ENCODE results near the gene L3MBTL2.

Gene L3MBTL2

GRCh38 chr22:41204066-41204465 lies 1.0 kb upstream of the L3MBTL2 start:
- no peaks in the 10 kb centered on the region for H3K9me3 ChIP-seq (ENCODE audit: control insufficient read depth in 2 of 2, low read length in 2 of 2)
- peaks cover 8 to 11% of the 10 kb centered on the region in 2 donors for H3K4me1 ChIP-seq (ENCODE audit: control insufficient read depth in 2 of 2, insufficient read depth in 2 of 2, low read length in 2 of 2)
- H3K36me3 ChIP-seq (ENCODE audit: control insufficient read depth in 2 of 2, insufficient read depth in 2 of 2, low read length in 2 of 2) = no peaks in the 10 kb centered on the region
- no peak overlapping the region for H3K9ac ChIP-seq (ENCODE audit: low read depth in 1 of 2, low read length in 2 of 2)
- no peaks in the 10 kb centered on the region for H3K27me3 ChIP-seq (ENCODE audit: control insufficient read depth in 2 of 2, insufficient read depth in 2 of 2, low read length in 2 of 2)
- H3K4me3 ChIP-seq (ENCODE audit: low read length in 2 of 2) = no peak overlapping the region
- H3K27ac ChIP-seq (ENCODE audit: low read depth in 2 of 2, low read length in 2 of 2) = no peak overlapping the region

DNA sequence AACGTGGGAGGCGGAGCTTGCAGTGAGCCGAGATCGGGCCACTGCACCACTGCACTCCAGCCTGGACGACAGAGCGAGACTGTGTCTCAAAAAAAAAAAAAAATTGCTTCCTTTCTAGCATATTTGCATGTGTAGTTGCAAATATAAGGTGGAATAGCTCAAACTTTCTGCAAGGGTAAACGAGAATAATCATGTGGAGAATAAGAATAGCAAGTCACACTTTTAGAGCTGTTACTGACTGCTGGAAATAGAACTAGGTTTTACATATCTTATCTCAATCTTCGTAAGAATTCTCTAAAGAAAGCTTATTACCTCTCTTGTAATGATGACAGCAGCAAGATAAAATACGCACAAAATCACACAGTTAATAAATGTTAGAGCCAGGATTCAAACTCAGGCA lies 1.6 kb downstream of the L3MBTL2 start:
- peaks cover 8 to 11% of the 10 kb centered on the region in 2 donors for H3K4me1 ChIP-seq (ENCODE audit: control insufficient read depth in 2 of 2, insufficient read depth in 2 of 2, low read length in 2 of 2)
- no peaks in the 10 kb centered on the region for H3K9me3 ChIP-seq (ENCODE audit: control insufficient read depth in 2 of 2, low read length in 2 of 2)
- H3K36me3 ChIP-seq (ENCODE audit: control insufficient read depth in 2 of 2, insufficient read depth in 2 of 2, low read length in 2 of 2) = peaks cover 9 to 10% of the 10 kb centered on the region in 2 donors
- no peak overlapping the region for H3K4me3 ChIP-seq (ENCODE audit: low read length in 2 of 2)
- no peak overlapping the region for H3K9ac ChIP-seq (ENCODE audit: low read depth in 1 of 2, low read length in 2 of 2)
- H3K27ac ChIP-seq (ENCODE audit: low read depth in 2 of 2, low read length in 2 of 2) = no peak overlapping the region
- no peaks in the 10 kb centered on the region for H3K27me3 ChIP-seq (ENCODE audit: control insufficient read depth in 2 of 2, insufficient read depth in 2 of 2, low read length in 2 of 2)

- H3K9ac ChIP-seq (ENCODE audit: low read depth in 1 of 2, low read length in 2 of 2) = no peak overlapping the region
- no peaks in the 10 kb centered on the region for H3K9me3 ChIP-seq (ENCODE audit: control insufficient read depth in 2 of 2, low read length in 2 of 2)
- no peaks in the 10 kb centered on the region for H3K27me3 ChIP-seq (ENCODE audit: control insufficient read depth in 2 of 2, insufficient read depth in 2 of 2, low read length in 2 of 2)
- peaks cover 15 to 27% of the 10 kb centered on the region in 2 donors for H3K36me3 ChIP-seq (ENCODE audit: control insufficient read depth in 2 of 2, insufficient read depth in 2 of 2, low read length in 2 of 2)
- no peak overlapping the region for H3K27ac ChIP-seq (ENCODE audit: low read depth in 2 of 2, low read length in 2 of 2)
- no peaks in the 10 kb centered on the region for H3K4me1 ChIP-seq (ENCODE audit: control insufficient read depth in 2 of 2, insufficient read depth in 2 of 2, low read length in 2 of 2)
- H3K4me3 ChIP-seq (ENCODE audit: low read length in 2 of 2) = no peak overlapping the region
Observed at GRCh38 chr22:41215409-41215808, 10.3 kb downstream of the L3MBTL2 start.

DNA sequence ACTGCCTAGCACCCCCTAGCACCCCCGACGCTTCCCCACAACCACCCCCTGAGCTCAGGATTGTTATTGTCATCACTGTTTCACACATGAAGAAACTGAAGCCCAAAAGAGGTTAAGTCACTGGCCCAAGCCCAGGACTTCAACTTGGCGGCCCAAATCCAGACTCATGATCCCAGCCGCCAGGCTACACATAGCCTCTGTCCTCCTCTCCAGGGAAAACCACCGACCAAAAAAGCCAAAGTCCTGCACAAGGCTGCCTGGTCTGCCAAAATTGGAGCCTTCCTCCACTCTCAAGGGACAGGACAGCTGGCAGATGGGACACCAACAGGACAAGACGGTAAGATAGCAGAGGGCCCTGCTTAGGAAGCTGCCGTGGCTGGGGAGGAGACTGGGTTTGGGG lies 10.8 kb downstream of the L3MBTL2 start:
- Histone ChIP-seq H3K9ac (ENCODE audit: low read depth in 1 of 2, low read length in 2 of 2) (no peak overlapping the region), H3K27me3 (ENCODE audit: control insufficient read depth in 2 of 2, insufficient read depth in 2 of 2, low read length in 2 of 2) (no peaks in the 10 kb centered on the region), H3K27ac (ENCODE audit: low read depth in 2 of 2, low read length in 2 of 2) (no peak overlapping the region), H3K4me1 (ENCODE audit: control insufficient read depth in 2 of 2, insufficient read depth in 2 of 2, low read length in 2 of 2) (no peaks in the 10 kb centered on the region), H3K36me3 (ENCODE audit: control insufficient read depth in 2 of 2, insufficient read depth in 2 of 2, low read length in 2 of 2) (peaks cover 14 to 28% of the 10 kb centered on the region in 2 donors), H3K9me3 (ENCODE audit: control insufficient read depth in 2 of 2, low read length in 2 of 2) (no peaks in the 10 kb centered on the region), H3K4me3 (ENCODE audit: low read length in 2 of 2) (no peak overlapping the region)

- Histone ChIP-seq H3K9ac (ENCODE audit: low read depth in 1 of 2, low read length in 2 of 2) (no peak overlapping the region), H3K4me3 (ENCODE audit: low read length in 2 of 2) (no peak overlapping the region), H3K36me3 (ENCODE audit: control insufficient read depth in 2 of 2, insufficient read depth in 2 of 2, low read length in 2 of 2) (peaks cover 17 to 33% of the 10 kb centered on the region in 2 donors), H3K27me3 (ENCODE audit: control insufficient read depth in 2 of 2, insufficient read depth in 2 of 2, low read length in 2 of 2) (no peaks in the 10 kb centered on the region), H3K4me1 (ENCODE audit: control insufficient read depth in 2 of 2, insufficient read depth in 2 of 2, low read length in 2 of 2) (no peaks in the 10 kb centered on the region), H3K9me3 (ENCODE audit: control insufficient read depth in 2 of 2, low read length in 2 of 2) (no peaks in the 10 kb centered on the region), H3K27ac (ENCODE audit: low read depth in 2 of 2, low read length in 2 of 2) (peak overlapping the region; percentile 43 to 49)
Observed at GRCh38 chr22:41216984-41217383, 11.9 kb downstream of the L3MBTL2 start.

GRCh38 chr22:41217553-41218157 lies 12.5 kb downstream of the L3MBTL2 start:
- H3K27ac ChIP-seq (ENCODE audit: low read depth in 2 of 2, low read length in 2 of 2) = peak overlapping the region; percentile 43 to 49
- H3K9me3 ChIP-seq (ENCODE audit: control insufficient read depth in 2 of 2, low read length in 2 of 2) = no peaks in the 10 kb centered on the region
- no peaks in the 10 kb centered on the region for H3K27me3 ChIP-seq (ENCODE audit: control insufficient read depth in 2 of 2, insufficient read depth in 2 of 2, low read length in 2 of 2)
- peak overlapping the region in 1 of 2 donors; percentile 29 for H3K4me3 ChIP-seq (ENCODE audit: low read length in 2 of 2)
- H3K36me3 ChIP-seq (ENCODE audit: control insufficient read depth in 2 of 2, insufficient read depth in 2 of 2, low read length in 2 of 2) = peaks cover 17 to 38% of the 10 kb centered on the region in 2 donors
- no peak overlapping the region for H3K9ac ChIP-seq (ENCODE audit: low read depth in 1 of 2, low read length in 2 of 2)
- H3K4me1 ChIP-seq (ENCODE audit: control insufficient read depth in 2 of 2, insufficient read depth in 2 of 2, low read length in 2 of 2) = no peaks in the 10 kb centered on the region

DNA sequence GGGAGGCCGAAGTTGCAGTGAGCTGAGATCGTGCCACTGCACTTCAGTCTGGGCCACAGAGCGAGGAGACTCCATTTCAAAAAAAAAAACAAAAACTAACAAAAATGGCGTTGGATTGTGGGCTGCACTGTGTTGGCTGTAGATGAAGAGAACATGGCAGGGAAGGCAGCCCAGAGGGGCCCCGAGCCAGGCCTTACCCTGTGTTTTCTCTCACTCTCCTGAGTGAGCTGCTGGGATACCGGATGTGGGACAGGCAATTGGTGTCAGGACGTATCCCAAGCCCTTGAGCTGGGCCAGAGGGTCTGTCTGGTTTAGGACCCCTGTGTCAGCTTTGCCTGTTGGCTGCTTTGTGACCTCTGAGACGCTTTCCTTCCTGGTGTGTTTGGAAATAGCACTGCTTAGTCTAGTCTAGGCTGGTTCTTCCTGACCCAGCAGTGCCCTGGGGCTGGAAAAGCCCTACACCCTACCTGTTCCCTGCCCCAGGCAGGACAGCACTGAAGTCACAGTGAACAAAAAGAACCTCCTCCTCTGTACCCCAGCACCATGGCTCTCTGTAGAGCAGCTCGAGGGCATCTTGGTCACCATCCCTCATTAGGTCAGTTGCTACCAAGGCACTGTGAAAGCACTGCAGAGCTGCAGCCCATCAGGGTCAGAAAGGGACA lies 17.9 kb downstream of the L3MBTL2 start:
- H3K4me3 ChIP-seq (ENCODE audit: low read length in 2 of 2) = no peak overlapping the region
- no peak overlapping the region for H3K9ac ChIP-seq (ENCODE audit: low read depth in 1 of 2, low read length in 2 of 2)
- no peaks in the 10 kb centered on the region for H3K27me3 ChIP-seq (ENCODE audit: control insufficient read depth in 2 of 2, insufficient read depth in 2 of 2, low read length in 2 of 2)
- H3K9me3 ChIP-seq (ENCODE audit: control insufficient read depth in 2 of 2, low read length in 2 of 2) = no peaks in the 10 kb centered on the region
- H3K27ac ChIP-seq (ENCODE audit: low read depth in 2 of 2, low read length in 2 of 2) = no peak overlapping the region
- peaks cover 52 to 63% of the 10 kb centered on the region in 2 donors for H3K36me3 ChIP-seq (ENCODE audit: control insufficient read depth in 2 of 2, insufficient read depth in 2 of 2, low read length in 2 of 2)
- H3K4me1 ChIP-seq (ENCODE audit: control insufficient read depth in 2 of 2, insufficient read depth in 2 of 2, low read length in 2 of 2) = no peaks in the 10 kb centered on the region

DNA sequence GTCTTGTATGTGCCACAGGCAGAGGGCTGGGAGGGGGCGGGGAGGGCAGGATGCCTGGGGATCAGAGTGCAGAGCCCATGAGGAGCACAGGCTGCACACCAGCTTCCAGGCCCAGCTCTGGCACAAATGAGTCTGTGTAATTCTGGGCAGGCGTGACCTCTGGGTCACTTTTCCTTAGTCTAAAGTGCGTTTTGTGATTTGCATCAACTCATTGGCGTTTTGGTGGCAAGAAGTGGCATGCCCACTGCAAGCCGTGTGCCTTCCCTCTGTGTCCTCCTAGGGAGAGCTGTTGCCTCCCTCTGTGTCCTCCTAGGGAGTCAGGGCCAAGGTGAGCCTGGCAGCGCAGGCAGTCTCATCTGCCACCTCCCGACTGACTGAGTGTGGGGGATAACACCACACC lies 18.4 kb downstream of the L3MBTL2 start:
- no peak overlapping the region for H3K9ac ChIP-seq (ENCODE audit: low read depth in 1 of 2, low read length in 2 of 2)
- H3K4me3 ChIP-seq (ENCODE audit: low read length in 2 of 2) = no peak overlapping the region
- H3K36me3 ChIP-seq (ENCODE audit: control insufficient read depth in 2 of 2, insufficient read depth in 2 of 2, low read length in 2 of 2) = peaks cover 54 to 65% of the 10 kb centered on the region in 2 donors
- H3K4me1 ChIP-seq (ENCODE audit: control insufficient read depth in 2 of 2, insufficient read depth in 2 of 2, low read length in 2 of 2) = no peaks in the 10 kb centered on the region
- no peaks in the 10 kb centered on the region for H3K27me3 ChIP-seq (ENCODE audit: control insufficient read depth in 2 of 2, insufficient read depth in 2 of 2, low read length in 2 of 2)
- no peaks in the 10 kb centered on the region for H3K9me3 ChIP-seq (ENCODE audit: control insufficient read depth in 2 of 2, low read length in 2 of 2)
- no peak overlapping the region for H3K27ac ChIP-seq (ENCODE audit: low read depth in 2 of 2, low read length in 2 of 2)

DNA sequence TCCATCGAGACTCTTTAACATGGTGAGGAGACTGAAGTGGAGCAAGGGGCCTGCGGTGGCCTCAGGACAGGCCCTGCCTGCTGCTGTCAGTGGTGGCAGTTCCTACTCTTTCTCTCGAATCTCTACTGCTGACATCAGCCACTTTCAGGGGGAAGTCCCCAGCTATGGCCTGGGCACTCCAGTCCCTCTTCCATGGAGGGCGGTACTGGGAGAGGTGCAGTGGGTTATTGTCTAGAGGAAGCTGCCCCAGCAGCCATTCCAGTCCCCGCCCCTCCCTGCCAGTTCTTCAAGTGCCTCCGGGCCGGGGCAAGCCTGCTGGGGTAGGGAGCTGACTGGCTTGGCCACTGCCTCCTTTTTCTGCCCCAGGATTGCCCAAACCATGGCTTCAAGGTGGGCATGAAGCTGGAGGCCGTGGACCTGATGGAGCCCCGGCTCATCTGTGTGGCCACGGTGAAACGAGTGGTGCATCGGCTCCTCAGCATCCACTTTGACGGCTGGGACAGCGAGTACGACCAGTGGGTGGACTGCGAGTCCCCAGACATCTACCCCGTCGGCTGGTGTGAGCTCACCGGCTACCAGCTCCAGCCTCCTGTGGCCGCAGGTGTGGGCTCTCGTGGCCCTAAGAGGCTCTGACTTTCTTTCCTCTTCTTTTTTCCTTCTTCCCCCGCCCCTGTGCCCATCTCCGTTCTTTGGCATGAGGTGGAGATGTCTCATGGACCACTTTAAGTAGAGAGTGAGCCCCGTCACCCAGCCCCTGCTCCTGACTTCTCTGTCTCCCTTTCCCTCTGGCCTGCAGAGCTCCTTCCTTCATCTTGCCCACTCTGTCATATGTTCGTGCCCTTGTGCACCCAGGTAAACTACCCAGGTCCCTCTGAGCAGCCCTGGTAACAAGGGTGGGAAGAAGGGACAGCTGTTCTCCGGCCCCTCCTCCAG lies 21.9 kb downstream of the L3MBTL2 start:
- no peak overlapping the region for H3K27ac ChIP-seq (ENCODE audit: low read depth in 2 of 2, low read length in 2 of 2)

DNA sequence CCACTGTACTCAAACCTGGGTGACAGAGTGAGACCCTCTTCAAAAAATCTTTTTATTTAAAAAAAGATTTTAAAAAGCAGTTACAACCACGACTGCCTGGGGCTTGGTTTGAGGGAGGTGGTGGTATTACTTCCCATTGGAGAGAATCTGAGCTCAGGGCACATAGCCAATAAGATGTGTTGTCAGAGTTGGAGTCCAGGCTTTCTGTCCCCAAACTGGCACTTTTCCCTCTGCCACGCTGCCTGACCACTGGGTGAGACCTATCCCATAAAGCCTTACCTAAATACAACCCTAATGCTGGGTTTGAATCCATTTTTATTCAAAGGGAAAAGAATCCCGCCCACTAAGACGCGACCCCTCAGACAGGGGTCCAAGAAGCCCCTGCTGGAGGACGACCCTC lies 24.1 kb downstream of the L3MBTL2 start:
- Histone ChIP-seq H3K27me3 (ENCODE audit: control insufficient read depth in 2 of 2, insufficient read depth in 2 of 2, low read length in 2 of 2) (no peaks in the 10 kb centered on the region), H3K27ac (ENCODE audit: low read depth in 2 of 2, low read length in 2 of 2) (no peak overlapping the region), H3K9ac (ENCODE audit: low read depth in 1 of 2, low read length in 2 of 2) (no peak overlapping the region), H3K4me1 (ENCODE audit: control insufficient read depth in 2 of 2, insufficient read depth in 2 of 2, low read length in 2 of 2) (no peaks in the 10 kb centered on the region), H3K36me3 (ENCODE audit: control insufficient read depth in 2 of 2, insufficient read depth in 2 of 2, low read length in 2 of 2) (peaks cover 37 to 49% of the 10 kb centered on the region in 2 donors), H3K4me3 (ENCODE audit: low read length in 2 of 2) (no peak overlapping the region), H3K9me3 (ENCODE audit: control insufficient read depth in 2 of 2, low read length in 2 of 2) (no peaks in the 10 kb centered on the region)

More for the DNA sequence above, 21.9 kb downstream of the L3MBTL2 start:
- H3K36me3 ChIP-seq (ENCODE audit: control insufficient read depth in 2 of 2, insufficient read depth in 2 of 2, low read length in 2 of 2) = peaks cover 48 to 63% of the 10 kb centered on the region in 2 donors
- no peaks in the 10 kb centered on the region for H3K4me1 ChIP-seq (ENCODE audit: control insufficient read depth in 2 of 2, insufficient read depth in 2 of 2, low read length in 2 of 2)
- no peak overlapping the region for H3K4me3 ChIP-seq (ENCODE audit: low read length in 2 of 2)
- H3K9me3 ChIP-seq (ENCODE audit: control insufficient read depth in 2 of 2, low read length in 2 of 2) = no peaks in the 10 kb centered on the region
- H3K9ac ChIP-seq (ENCODE audit: low read depth in 1 of 2, low read length in 2 of 2) = no peak overlapping the region
- H3K27me3 ChIP-seq (ENCODE audit: control insufficient read depth in 2 of 2, insufficient read depth in 2 of 2, low read length in 2 of 2) = no peaks in the 10 kb centered on the region

All from mucosa of rectum (tissue), 2 donors.